Measurements from ENCODE around the gene MRPL23. TPM values are rescaled to one million over a fixed set of nuclear protein-coding genes. Genes with fewer than 3 reads are reported as not detected.
A peak's percentile ranks its signal among the peaks of the same experiment; 100 is the strongest.

MRPL23 gene
- total RNA-seq (10 to 100 TPM; 31.1 to 38.3 TPM), total RNA-seq (9.4 to 80.7 (median 16.4) reads per million in 172 experiments)
- 75.2 TPM for polyA plus RNA-seq (2013, experiment 1 of 2)
- polyA plus RNA-seq (2013, experiment 2 of 2), result 33.6 TPM

DNA sequence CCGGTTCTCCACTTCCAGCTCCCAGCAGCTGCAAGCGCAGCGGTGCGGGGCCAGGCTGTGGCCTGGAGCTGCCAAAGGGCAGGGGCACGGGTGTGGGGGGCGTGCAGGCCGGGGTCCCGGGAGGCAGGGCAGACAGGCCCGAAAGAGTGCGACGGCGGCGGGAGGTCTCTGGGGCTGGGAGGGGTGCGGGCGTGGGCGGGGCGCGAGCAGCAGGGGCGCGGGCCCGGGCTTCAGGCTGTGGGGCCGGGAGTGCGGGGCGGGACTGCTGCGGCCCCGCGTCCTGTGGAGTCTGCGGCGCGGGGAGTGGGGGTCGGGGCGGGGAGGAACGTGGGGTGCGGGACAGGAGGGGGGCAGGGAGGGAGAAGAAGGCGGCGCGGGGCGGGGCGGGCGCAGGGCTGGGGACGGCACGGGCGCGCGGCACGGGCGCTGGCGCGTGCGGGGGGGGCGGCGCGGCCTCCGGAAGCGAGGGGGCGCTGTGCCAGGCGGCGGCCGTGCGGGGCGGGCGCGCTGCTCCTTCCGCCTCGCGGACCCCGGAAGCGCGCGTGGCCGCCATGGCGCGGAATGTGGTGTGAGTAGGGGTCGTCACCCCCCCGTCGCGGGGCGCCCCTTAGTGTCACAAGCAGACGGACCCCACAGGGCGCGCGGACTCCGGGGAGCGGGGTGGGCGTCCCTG lies at the start of gene MRPL23:
Gene MRPL23, plus strand, starts transcription at position 521 of the 673 bp plus-strand sequence. Its CDS starts 31 bp downstream, at position 552.
- Histone ChIP-seq H3K9me3 (ENCODE audit: control insufficient read depth in 1 of 2, insufficient read depth in 1 of 2, low read length in 2 of 2) (no peaks in the 10 kb centered on the region), H3K36me3 (ENCODE audit: insufficient read depth, low read length) (no peaks in the 10 kb centered on the region), H3K4me3 (ENCODE audit: low read length) (no peak within 1 kb of the TSS), H3K27ac (ENCODE audit: low read depth in 1 of 2, low read length in 2 of 2) (no peak within 1 kb of the TSS), H3K4me1 (ENCODE audit: insufficient read depth, low read length) (no peaks in the 10 kb centered on the region), H3K27me3 (ENCODE audit: control insufficient read depth in 1 of 2, insufficient read depth in 2 of 2, low read length in 2 of 2) (no peaks in the 10 kb centered on the region)
- ChIA-PET CTCF (interaction anchor here (2.0 kb wide), 1 partner anchor 64 kb away, joined by 7 read pairs; no protein-coding TSS in a partner anchor), POLR2A (interaction anchor here (0.6 to 1.5 kb wide), 2 partner anchors 94 to 99 kb away, joined by 3 to 6 read pairs; partner anchors contain the start of gene LSP1)
- no peaks in the 10 kb centered on the region for H3K9me3 Mint-ChIP-seq
- intact Hi-C loops (cut with DNase I, micrococcal nuclease), result no loop called here
- no peaks in the 10 kb centered on the region for H3K27me3 Mint-ChIP-seq
- H3K4me1 Mint-ChIP-seq (ENCODE audit: low read depth), result no peaks in the 10 kb centered on the region
- no peak within 1 kb of the TSS for H3K4me3 Mint-ChIP-seq
- TF ChIP-seq, protein P1, sequence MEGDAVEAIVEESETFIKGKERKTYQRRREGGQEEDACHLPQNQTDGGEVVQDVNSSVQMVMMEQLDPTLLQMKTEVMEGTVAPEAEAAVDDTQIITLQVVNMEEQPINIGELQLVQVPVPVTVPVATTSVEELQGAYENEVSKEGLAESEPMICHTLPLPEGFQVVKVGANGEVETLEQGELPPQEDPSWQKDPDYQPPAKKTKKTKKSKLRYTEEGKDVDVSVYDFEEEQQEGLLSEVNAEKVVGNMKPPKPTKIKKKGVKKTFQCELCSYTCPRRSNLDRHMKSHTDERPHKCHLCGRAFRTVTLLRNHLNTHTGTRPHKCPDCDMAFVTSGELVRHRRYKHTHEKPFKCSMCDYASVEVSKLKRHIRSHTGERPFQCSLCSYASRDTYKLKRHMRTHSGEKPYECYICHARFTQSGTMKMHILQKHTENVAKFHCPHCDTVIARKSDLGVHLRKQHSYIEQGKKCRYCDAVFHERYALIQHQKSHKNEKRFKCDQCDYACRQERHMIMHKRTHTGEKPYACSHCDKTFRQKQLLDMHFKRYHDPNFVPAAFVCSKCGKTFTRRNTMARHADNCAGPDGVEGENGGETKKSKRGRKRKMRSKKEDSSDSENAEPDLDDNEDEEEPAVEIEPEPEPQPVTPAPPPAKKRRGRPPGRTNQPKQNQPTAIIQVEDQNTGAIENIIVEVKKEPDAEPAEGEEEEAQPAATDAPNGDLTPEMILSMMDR (IDR thresholded peaks at IDR 0.05), result no peak
- DNase-seq, result peak in 4 of 14 experiments; percentile 0 to 48 (median 30)
- no peaks in the 10 kb centered on the region for H3K36me3 Mint-ChIP-seq (ENCODE audit: low read depth)
- ATAC-seq (ENCODE audit: poor library complexity), result peak; percentile 79
- no peak within 1 kb of the TSS for H3K27ac Mint-ChIP-seq

DNA sequence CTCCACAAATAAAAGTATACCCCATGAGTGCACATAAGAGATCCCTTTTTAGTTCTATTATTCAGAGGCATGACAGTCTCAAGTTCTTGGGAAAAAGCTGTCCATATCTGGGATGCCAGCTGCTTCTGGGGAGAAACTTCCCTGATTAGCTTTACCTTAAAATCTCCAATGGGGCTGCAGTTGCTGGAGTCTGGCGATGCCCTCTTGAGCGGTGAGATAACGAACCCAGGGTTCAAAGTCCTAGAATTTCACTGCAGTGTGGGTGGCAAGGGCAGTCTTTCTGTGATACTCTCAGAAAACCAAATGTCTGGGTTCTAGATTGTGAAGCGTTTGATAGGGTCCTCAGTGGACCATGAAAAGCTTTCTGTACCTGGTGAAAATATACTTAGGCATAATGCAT lies 48.0 kb upstream of the MRPL23 start:
- Mint-ChIP-seq H3K4me3 (no peak overlapping the region), H3K4me1 (ENCODE audit: low read depth) (no peaks in the 10 kb centered on the region), H3K27ac (no peak overlapping the region), H3K36me3 (ENCODE audit: low read depth) (no peaks in the 10 kb centered on the region), H3K9me3 (no peaks in the 10 kb centered on the region), H3K27me3 (peaks cover 7% of the 10 kb centered on the region)
- no peak overlapping the region for H3K4me3 ChIP-seq (ENCODE audit: low read length)
- H3K27ac ChIP-seq (ENCODE audit: low read depth in 1 of 2, low read length in 2 of 2), result no peak overlapping the region
- CTCF ChIA-PET, result no interaction called here
- H3K4me1 ChIP-seq (ENCODE audit: insufficient read depth, low read length), result no peaks in the 10 kb centered on the region
- peaks cover 0 to 3% of the 10 kb centered on the region in 2 experiments for H3K27me3 ChIP-seq (ENCODE audit: control insufficient read depth in 1 of 2, insufficient read depth in 2 of 2, low read length in 2 of 2)
- no peaks in the 10 kb centered on the region for H3K9me3 ChIP-seq (ENCODE audit: control insufficient read depth in 1 of 2, insufficient read depth in 1 of 2, low read length in 2 of 2)
- intact Hi-C loops (cut with DNase I, micrococcal nuclease), result no loop called here
- TF ChIP-seq, protein P1 (IDR thresholded peaks at IDR 0.05), result no peak
- POLR2A ChIA-PET, result no interaction called here
- no peaks in the 10 kb centered on the region for H3K36me3 ChIP-seq (ENCODE audit: insufficient read depth, low read length)
- ATAC-seq (ENCODE audit: poor library complexity) (no peak), DNase-seq (no peak)

DNA sequence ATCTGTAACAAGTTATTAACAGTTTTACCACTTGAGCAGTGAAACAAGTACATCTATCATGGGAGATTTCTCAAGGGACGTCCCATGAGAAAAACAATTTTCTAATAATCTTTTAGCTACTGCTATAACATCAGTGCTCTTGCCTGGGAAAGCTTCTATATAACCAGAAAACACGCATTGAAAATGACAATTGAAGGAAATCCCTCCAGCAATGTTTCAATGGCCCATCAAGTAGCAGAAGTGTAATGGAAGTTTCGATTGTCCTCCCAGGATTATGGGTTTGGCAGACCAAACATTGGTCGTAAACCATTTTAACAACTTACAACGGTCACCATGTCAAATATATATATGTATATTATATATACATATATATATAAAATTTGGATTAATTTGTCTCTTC lies 47.4 kb upstream of the MRPL23 start:
- H3K36me3 ChIP-seq (ENCODE audit: insufficient read depth, low read length), result no peaks in the 10 kb centered on the region
- H3K4me3 ChIP-seq (ENCODE audit: low read length), result no peak overlapping the region
- ATAC-seq (ENCODE audit: poor library complexity), result no peak
- ChIA-PET CTCF (no interaction called here), POLR2A (no interaction called here)
- peaks cover 7% of the 10 kb centered on the region for H3K27me3 Mint-ChIP-seq
- TF ChIP-seq, protein P1 (IDR thresholded peaks at IDR 0.05), result no peak
- no peaks in the 10 kb centered on the region for H3K9me3 Mint-ChIP-seq
- intact Hi-C loops (cut with DNase I, micrococcal nuclease), result no loop called here
- no peak overlapping the region for H3K27ac Mint-ChIP-seq
- no peak for DNase-seq
- H3K9me3 ChIP-seq (ENCODE audit: control insufficient read depth in 1 of 2, insufficient read depth in 1 of 2, low read length in 2 of 2), result no peaks in the 10 kb centered on the region
- no peak overlapping the region for H3K27ac ChIP-seq (ENCODE audit: low read depth in 1 of 2, low read length in 2 of 2)
- peaks cover 0 to 3% of the 10 kb centered on the region in 2 experiments for H3K27me3 ChIP-seq (ENCODE audit: control insufficient read depth in 1 of 2, insufficient read depth in 2 of 2, low read length in 2 of 2)
- no peaks in the 10 kb centered on the region for H3K4me1 Mint-ChIP-seq (ENCODE audit: low read depth)
- H3K4me3 Mint-ChIP-seq, result no peak overlapping the region
- no peaks in the 10 kb centered on the region for H3K4me1 ChIP-seq (ENCODE audit: insufficient read depth, low read length)
- H3K36me3 Mint-ChIP-seq (ENCODE audit: low read depth), result no peaks in the 10 kb centered on the region
